NCI-H2171 treated with DMSO at 0.1 percent for 48 hours (cell line): ENCODE data around the gene PLGRKT.
"Not testable (repeated sequence)": the region's sequence is repeated elsewhere in the genome, so short reads cannot be mapped to it uniquely, and the experiment has no call there.

Experiments used
- DNase-seq: peaks from one replicate; lab custom pipeline; 2025; lab: John Stamatoyannopoulos, UW

PLGRKT gene

GRCh38 chr9:5452286-5452609, 14.5 kb upstream of the PLGRKT start:
- no peak for DNase-seq

DNA sequence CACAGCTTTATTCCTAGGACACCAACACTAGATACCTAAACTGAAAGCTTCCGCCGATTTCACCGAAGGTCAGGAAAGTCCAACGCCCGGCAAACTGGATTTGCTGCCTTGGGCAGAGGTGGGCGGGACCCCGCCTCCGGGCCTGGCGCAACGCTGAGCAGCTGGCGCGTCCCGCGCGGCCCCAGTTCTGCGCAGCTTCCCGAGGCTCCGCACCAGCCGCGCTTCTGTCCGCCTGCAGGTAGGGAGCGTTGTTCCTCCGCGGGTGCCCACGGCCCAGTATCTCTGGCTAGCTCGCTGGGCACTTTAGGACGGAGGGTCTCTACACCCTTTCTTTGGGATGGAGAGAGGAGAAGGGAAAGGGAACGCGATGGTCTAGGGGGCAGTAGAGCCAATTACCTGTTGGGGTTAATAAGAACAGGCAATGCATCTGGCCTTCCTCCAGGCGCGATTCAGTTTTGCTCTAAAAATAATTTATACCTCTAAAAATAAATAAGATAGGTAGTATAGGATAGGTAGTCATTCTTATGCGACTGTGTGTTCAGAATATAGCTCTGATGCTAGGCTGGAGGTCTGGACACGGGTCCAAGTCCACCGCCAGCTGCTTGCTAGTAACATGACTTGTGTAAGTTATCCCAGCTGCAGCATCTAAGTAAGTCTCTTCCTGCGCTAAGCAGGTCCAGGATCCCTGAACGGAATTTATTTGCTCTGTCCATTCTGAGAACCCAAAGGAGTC, 12.8 kb upstream of the PLGRKT start, which contains the start of gene CD274:
Gene CD274, plus strand, starts transcription at position 184 of the 733 bp plus-strand sequence. CDS start 5,572 bp downstream, outside the sequence.
- DNase-seq, result peak; percentile 66

DNA sequence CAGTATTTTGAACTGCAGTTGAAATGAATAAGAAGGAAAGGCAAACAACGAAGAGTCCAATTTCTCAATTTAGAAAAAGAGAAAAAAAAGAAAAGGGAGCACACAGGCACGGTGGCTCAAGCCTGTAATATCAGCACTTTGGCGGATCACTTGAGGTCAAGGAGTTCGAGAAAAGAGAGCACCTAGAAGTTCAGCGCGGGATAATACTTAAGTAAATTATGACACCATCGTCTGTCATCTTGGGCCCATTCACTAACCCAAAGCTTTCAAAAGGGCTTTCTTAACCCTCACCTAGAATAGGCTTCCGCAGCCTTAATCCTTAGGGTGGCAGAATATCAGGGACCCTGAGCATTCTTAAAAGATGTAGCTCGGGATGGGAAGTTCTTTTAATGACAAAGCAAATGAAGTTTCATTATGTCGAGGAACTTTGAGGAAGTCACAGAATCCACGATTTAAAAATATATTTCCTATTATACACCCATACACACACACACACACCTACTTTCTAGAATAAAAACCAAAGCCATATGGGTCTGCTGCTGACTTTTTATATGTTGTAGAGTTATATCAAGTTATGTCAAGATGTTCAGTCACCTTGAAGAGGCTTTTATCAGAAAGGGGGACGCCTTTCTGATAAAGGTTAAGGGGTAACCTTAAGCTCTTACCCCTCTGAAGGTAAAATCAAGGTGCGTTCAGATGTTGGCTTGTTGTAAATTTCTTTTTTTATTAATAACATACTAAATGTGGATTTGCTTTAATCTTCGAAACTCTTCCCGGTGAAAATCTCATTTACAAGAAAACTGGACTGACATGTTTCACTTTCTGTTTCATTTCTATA, 12.0 kb upstream of the PLGRKT start:
- no peak for DNase-seq

GRCh38 chr9:5448461-5449435, 11.0 kb upstream of the PLGRKT start:
- DNase-seq, result no peak

- DNase-seq, result no peak
These were observed 10.3 kb upstream of the PLGRKT start for GRCh38 chr9:5448016-5448415.

DNA sequence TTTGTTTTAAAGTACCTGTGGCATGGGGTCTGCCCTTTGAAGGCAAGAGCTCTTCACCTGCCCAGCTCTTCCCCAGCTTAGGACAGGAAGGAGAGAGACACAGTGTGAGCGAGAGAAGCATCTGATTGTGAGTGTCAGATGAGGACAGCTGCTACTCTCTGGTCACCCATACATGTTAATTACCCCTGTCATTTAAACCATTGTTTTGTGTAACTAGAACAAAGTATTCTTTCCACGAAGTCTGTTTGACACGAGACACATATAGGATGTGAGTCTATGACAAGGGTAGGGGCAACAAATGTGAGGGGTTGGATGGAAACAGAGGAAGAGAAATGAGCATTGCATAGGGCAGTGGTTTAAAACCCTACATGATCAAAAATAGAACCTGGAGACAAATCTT, 9.6 kb upstream of the PLGRKT start:
- DNase-seq, result no peak

DNA sequence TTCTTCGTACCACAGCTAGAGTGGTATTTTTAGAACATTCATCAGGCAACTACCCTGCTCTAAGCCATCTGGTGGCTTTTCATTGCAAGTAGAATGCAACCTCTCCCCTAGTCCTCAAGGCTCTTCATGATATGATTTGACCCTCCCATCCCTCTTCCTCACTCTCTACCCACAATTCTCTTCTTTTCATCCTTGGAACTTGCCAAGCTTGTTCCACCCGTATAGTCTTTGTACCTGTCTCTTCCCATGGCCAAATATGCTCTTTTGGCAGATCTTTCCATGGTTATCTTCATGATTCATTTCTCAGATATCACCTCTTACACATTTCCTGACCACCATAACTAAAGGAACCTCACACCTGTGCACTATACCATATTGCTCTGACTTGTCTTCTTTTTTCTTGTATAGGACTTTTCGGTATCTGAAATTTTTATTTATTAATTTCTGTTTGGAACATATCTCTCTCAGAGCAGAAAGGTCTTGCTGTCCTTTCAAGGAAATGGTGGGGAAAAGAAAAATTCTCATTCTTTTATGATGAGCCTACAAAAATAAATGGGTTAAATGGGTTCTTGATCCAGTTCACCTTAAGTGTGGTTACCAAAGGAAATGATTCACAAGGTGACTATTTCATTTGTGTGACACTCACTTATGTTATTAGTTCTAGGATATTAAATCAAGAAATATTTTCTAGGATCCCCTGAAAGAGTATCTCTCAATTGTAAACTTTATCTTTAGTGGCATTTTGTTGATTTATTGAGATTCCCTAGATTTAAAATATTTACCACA, 8.9 kb upstream of the PLGRKT start:
- no peak for DNase-seq

DNA sequence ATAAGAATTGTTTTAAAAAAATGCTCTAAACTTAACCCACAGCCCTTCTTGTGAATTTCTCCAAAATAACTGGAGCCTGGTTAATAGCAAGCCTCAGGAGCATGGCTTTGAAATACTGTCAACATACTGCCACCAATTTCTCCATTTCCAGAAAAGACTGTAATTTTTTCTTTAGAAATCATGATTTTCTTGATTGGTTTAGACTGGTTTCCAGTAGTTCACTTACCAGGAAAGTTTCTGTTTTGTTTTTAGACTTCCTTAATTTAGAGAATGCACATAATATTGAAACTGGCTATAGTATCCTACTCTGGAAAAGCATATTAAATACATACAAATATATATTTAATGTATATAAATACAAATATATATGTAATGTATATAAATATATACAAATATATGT, 8.2 kb upstream of the PLGRKT start:
- DNase-seq, result no peak

DNA sequence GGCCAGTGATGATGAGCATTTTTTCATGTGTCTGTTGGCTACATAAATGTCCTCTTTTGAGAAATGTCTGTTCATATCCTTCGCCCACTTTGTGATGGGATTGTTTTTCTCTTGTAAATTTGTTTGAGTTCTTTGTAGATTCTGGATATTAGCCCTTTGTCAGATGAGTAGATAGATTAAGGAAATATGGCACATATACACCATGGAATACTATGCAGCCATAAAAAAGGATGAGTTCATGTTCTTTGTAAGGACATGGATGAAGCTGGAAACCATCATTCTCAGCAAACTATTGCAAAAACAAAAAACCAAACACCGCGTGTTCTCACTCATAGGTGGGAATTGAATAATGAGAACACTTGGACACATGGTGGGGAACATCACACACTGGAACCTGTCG, 7.4 kb upstream of the PLGRKT start:
- not testable (repeated sequence) for DNase-seq

DNA sequence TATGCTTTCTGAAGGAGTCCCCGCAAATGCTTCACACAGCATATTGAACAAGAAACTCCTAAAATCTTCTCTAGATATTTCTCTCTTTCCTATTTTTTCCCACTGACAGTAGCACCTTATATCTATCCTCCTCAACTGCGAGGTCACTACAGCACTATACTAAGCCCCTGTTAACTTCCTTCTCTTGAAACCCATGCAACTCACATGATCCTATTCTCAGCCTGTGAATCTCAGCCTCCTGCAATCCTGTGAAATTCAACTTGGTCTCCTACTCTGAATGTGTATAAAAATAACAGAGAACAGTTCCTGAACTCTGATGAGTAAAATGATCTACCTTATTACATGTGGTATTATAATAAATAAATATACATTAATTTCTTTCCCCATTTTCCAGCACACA, 6.1 kb upstream of the PLGRKT start:
- no peak for DNase-seq

DNA sequence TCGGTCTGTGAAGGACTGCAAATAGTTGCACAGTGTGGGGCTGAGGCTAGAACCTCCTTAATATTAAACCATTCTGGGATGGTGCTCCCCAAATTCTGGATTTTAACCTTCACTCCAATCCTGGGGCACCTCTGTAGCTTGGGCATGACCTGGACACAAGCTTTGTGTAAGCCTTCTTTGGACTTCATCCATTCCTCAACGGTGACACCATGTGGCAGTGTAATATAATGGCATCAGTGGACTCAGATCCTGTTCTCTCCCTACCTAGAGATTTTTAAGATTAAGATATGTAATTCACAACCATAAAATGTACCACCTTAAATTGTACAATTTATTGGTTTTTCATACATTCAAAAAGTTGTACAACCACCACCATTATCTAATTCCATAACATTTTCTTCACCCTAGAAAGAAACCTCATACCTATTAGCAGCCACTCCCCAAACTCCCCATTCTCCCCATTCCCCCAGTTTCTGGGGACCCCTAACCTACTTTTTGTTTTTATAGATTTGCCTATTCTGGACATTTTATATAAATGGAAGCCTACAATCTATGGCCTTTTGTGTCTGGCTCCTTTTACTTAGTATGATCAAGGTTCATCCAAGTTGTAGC, 4.8 kb upstream of the PLGRKT start:
- peak; percentile 55 for DNase-seq

GRCh38 chr9:5441043-5441442, 3.3 kb upstream of the PLGRKT start:
- no peak for DNase-seq

DNA sequence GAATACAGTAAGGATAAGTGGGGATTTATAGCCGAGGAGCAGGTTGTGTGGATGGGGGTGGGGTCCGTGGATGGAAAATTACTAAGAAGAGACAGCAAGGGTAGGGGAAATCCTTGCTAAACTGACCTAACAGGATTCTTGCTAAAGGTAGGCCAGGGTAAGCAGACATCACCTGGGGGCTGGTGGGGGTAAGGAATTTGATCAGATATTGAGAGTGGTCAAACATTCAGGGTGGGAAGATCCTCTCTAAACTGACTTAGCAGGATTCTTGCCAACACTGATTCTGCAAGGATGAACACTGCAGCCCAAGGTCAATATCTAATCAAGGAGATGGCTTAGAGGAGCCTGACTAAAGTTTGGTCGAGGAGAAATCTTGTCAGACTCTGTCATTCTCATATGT, 2.7 kb upstream of the PLGRKT start:
- DNase-seq, result no peak

DNA sequence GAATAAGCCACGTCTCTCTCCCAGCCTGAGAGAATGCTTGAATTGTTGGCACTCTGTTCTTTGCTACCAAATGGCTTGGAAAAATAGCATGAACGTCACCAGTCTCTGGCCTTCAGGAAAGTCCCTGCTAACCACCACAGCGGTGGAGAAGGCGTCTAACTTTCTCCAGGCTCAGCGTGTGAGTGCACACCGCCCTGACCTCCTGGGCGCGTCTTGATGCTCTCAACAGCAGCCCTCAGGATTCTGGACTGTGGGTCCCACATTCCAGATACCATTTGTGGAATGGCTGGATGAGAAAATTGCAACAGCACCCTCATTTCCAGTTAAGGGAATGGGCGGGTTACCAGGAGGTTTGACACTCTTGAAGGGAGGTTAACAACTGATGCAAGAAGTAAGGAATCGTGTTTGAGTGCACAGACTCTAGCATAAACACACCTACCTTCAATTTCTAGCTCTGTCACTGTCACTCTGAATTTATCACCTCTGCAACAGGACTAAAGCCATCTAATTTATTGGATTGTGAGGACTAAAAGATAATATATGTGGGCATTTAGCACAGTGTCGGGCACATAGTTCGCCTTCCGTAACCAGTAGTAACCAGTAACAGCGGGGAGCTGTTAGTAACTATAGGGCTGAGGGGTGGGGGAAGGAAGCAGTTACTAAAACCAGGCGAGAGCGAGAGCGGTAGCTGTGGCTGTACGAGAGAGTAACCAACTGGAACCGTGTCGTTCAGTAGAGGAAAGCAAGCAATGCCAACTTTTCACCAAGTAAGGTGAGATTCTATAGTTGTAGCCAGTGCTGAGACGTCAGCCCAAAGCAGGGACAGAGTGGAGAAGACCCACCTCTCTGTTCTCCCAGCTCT, 807 bp upstream of the PLGRKT start:
- no peak for DNase-seq

DNA sequence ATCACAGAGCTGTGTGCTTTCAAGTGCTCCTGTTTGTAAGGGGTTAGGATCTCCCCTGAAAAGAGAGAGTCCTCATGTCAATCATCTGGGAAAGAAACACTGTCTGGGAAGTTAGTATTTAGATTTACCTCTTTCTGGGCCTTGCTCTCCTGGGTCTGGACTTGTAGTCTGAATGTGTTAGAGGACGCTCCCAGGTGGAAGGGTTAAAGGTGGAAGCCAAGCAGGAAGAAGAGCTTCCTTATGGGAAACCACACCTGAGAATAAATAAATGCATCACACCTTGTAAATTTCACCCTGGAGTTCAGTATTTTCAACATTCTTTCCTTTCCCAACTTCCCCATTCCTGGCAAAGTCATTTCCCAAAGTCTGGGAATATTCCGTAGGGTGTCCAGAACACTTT, 1.3 kb downstream of the PLGRKT start:
- DNase-seq, result no peak

- DNase-seq, result no peak
These were observed 1.8 kb downstream of the PLGRKT start for GRCh38 chr9:5435912-5436311.

GRCh38 chr9:5433841-5434810, 3.6 kb downstream of the PLGRKT start:
- not testable (repeated sequence) for DNase-seq

DNA sequence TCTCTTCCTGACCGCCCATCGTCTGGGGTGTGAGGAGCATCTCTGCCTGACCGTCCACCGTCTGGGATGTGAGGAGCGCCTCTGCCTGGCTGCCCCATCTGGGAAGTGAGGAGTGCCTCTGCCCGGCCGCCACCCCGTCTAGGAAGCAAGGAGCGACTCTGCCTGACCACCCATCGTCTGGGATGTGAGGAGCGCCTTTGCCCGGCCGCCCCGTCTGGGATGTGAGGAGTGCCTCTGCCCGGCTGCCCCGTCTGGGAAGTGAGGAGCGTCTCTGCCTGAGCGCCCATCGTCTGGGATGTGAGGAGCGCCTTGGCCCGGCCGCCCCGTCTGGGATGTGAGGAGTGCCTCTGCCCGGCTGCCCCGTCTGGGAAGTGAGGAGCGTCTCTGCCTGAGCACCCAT, 4.4 kb downstream of the PLGRKT start:
- DNase-seq, result not testable (repeated sequence)

GRCh38 chr9:5432890-5433289, 4.8 kb downstream of the PLGRKT start:
- DNase-seq, result not testable (repeated sequence)
